HG02610 (cell line): ENCODE results near the gene SPDYE3.
A peak's percentile ranks its signal among the peaks of the same experiment; 100 is the strongest.
"Not testable (repeated sequence)": the region's sequence is repeated elsewhere in the genome, so short reads cannot be mapped to it uniquely, and the experiment has no call there.

Source experiments
- ATAC-seq: cut with Tn5 transposase; IDR thresholded peaks from one replicate; pipeline ENCODE4 v1.9.1; 2021; ENCODE audit warnings: mild to moderate bottlenecking, moderate library complexity; ENCODE audit not compliant: unreplicated experiment

The SPDYE3 gene

GRCh38 chr7:100348805-100349204 is 41.3 kb downstream of the SPDYE3 start:
- no peak for ATAC-seq

DNA sequence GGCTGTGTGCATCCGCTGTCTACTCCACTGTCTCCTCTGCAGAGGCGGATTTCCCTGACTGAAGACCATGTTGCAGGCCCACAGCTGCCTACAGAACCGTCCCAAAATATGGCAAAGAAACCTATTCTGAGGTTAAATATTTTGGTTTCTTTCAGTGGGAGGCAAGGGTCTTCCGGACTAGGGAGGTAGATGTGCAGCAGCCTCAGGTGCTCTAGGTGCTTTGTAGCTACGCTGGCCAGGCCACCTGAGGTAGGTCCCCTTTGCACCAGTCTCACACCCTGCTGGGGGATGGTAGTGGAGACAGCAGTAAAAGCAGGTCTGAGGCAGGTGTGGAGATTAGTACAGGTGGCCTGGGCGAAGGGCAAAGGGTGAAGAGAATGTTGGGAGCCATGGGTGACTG is 42.3 kb downstream of the SPDYE3 start:
- no peak for ATAC-seq

DNA sequence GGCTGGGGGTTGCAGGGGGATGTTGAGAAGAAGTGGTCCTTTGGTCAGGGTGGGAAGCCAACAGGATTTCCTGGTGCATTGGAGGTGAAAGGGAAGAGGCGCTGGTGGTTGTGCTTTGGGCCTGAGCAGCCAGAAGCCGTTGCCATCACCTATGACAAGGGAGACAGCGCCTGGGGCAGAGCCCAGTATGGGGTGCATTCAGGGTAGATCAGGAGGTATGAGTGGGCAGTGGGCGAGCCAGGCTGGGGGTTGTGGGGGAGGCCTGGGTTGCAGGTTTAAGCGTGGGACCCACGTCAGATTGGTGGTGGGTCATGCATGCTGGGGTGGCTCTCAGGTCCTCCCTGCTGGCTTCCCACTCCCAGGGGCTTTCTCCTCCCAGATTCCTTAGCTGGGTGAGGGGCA is 44.2 kb downstream of the SPDYE3 start:
- no peak for ATAC-seq

GRCh38 chr7:100352230-100352781 is 44.8 kb downstream of the SPDYE3 start:
- ATAC-seq, result not testable (repeated sequence)

GRCh38 chr7:100352984-100353684 is 45.6 kb downstream of the SPDYE3 start:
- ATAC-seq, result no peak

- no peak for ATAC-seq
These were observed 46.3 kb downstream of the SPDYE3 start for GRCh38 chr7:100353685-100354330.

DNA sequence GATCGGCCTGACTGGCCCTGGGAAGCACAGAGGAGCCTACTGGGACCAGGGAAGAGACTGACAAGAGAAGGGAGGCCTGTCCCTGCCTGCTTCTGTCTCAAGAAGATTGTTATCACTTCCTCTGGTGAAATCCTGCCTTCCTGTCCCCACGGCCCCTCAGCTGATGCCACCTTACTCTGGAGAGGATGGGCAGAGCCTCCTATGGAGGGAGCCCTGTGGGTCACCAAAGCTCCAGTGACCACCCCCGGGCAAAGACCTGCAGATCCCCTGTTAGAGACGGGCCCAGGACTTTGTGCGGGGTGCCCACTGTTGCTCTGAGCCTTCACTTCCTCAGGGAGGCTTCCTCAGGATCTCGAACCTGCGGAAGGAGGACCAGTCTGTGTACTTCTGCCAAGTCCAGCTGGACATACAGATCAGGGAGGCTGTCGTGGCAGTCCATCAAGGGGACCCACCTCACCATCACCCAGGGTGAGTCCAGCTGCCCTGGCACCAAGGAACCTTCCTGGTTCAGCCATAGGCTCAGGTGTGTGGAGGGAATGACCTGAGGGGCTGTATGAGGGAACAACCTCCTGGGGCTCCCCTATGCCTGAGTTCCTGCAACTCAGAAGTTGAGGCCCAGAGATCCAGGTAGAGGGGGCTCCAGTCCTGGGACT is 49.0 kb downstream of the SPDYE3 start:
- no peak for ATAC-seq

GRCh38 chr7:100357131-100357561 is 49.6 kb downstream of the SPDYE3 start:
- no peak for ATAC-seq

- ATAC-seq, result peak; percentile 53
These were observed 50.7 kb downstream of the SPDYE3 start, which contains the start of gene PILRB for GRCh38 chr7:100358027-100358856. TSS of gene PILRB (plus strand) at chr7:100358117. CDS start at chr7:100358303, 186 bp downstream.

GRCh38 chr7:100358857-100359212 is 51.3 kb downstream of the SPDYE3 start:
- no peak for ATAC-seq

DNA sequence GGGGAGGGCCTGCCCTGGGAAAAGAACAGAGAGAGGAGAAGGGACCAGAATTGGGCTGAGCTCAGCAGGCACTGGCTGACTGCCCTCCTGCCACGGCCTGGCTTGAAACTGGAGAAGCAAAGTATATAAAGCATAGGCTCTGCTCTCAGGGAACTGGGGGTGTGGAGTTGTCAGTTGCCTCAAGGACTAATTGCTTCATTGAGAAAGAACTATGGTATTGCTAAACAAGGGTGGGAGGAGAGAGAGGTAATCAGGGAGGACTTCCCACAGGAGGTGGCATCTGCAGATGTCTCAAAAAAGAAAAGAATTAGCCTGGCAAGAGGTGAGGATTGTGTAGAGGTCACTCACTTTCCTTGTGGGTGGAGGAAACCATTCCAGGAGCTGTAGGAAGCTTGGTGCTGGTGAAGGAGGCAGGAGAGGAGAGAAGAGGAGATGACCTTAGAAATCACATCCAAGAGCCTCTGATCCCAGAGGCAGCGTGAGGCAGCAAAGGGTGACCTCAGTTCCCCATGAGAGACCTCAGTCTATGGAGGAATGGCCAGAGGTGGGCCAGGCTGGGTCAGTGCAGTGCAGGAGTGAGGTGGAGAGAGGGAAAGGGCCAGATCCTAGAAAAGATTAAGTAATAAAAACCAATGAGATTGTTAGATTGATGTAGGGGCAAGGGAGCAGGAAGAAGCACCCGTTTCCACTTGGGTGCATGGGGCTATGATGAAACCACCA is 52.8 kb downstream of the SPDYE3 start:
- ATAC-seq, result no peak

DNA sequence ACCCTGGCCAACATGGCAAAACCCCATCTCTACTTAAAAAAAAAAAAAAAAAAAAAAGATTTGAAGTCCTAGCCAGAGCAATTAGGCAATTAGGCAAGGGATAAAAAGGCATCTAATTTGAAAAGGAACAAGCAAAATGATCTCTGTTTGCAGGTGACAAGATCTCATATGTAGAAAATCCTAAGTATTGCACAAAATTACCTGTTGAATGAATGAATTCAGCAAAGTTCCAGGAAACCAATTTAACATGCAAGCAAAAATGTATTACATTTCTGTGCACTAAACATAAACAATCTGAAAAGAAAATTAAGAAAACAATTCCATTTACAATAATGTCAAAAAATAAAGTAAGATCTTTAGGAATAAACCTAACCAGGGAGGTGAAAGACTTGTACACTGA is 55.6 kb downstream of the SPDYE3 start:
- ATAC-seq, result no peak

- not testable (repeated sequence) for ATAC-seq
These were observed 56.3 kb downstream of the SPDYE3 start for GRCh38 chr7:100363797-100364196.

DNA sequence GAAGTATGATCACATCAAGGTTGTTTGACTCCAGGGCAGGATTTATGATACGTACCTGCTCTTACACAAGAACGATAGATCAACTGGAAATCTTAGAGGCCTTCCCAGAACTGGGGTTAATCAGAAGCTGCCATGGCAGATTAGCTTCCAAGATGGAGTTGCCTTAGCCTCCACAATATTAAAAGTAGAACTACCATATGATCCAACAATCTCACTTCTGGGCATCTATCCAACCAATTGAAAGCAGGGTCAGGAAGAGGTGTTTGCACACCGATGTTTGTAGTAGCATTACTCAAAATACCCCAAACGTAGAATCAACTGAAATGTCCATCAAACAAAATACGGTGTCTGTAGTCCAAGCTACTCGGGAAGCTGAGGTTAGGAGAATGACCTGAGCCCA is 57.0 kb downstream of the SPDYE3 start:
- ATAC-seq, result no peak

DNA sequence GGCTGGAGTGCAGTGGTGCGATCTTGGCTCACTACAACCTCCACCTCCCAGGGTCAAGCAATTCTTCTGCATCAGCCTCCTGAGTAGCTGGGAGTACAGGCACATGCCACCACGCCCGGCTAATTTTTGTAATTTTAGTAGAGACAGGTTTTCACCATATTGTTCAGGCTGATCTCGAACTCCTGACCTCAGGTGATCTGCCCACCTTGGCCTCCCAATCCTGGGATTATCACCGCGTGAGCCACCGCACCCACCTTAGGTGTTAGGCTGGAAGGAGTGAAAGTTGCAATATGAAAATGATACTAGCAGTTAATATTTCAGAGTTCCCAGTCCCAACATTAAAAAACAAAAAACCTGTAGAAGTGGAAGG is 58.5 kb downstream of the SPDYE3 start:
- ATAC-seq, result peak; percentile 1

DNA sequence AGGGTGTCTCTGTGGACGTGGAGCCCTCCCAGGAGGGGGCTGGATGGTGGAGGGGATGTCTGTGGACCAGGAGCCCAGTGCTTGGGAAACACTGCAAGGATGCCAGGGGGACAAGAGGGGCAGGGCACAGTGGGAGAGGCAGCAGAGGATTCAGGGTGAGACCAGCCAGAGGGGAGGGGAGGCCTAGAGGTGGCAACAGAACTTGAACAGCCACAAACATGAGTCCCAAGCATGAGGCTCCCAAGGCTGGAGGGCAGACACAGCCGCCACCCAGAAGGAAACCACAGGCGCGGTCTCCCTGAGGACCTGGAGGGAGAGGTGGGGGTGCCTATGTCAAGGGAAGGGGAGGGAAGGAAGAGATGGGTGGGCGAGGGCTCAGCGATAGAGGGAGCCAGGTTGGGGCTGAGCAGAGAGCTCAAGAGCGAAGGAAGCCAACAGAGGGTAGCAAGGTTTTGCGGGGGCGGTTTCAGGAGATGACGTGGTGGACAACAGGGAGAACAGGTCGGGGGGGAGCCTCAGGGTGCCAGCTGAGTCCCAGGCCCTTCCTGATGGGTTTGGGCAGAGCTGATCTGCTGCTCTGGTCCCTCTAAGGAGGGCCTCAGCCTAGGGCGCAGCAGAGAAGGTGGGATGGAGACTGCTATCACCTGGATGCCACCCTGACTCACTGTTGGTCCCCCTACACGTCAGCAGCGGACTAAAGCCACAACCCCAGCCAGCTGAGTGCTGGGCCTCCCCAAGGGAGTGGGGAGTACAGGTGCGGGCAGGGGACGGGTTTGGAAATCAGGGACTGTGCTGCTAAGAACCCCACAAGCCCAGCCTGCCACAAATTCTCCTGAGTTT is 59.1 kb downstream of the SPDYE3 start:
- ATAC-seq, result no peak

DNA sequence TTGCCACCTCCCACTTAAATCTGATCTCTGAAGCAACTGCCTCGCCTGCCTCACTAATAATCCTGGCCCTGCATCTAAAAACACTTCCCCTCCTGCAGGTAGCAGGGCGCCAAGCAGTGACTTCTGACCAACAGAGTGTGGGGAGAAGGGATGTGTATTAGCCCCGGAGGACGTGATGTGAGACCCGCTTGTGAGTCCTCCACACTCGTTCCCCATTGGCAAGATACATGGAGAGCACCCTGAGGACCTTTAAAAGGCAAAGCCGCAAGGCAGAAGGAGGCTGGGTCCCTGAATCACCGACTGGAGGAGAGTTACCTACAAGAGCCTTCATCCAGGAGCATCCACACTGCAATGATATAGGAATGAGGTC is 59.7 kb downstream of the SPDYE3 start:
- no peak for ATAC-seq

GRCh38 chr7:100367676-100368613 is 60.4 kb downstream of the SPDYE3 start:
- no peak for ATAC-seq
